Right lobe of liver (tissue), 6 donors: ENCODE measurements around the gene TNK1. TPM values are rescaled to one million over a fixed set of nuclear protein-coding genes. Genes with fewer than 3 reads are reported as not detected.
"Not testable (repeated sequence)": the region's sequence is repeated elsewhere in the genome, so short reads cannot be mapped to it uniquely, and the experiment has no call there.

Experiments
- ATAC-seq, 4 donors: fragments of 200-7000 bp; cut with Tn5 transposase; one replicate each; pipeline ENCODE4 v1.9.1; 2020; ENCODE audit warnings: mild to moderate bottlenecking in 4 of 4, moderate library complexity in 4 of 4
- DNase-seq, 3 donors: peaks; one replicate each; pipeline ENCODE4 v3.0.0-alpha.2; 2020
- H3K27ac ChIP-seq, 3 donors: fragments of 200-600 bp; one replicate each; pipeline ENCODE4 v1.8.0; 2022
- H3K27me3 ChIP-seq, 2 donors: fragments of 200-600 bp; one replicate each; pipeline ENCODE4 v1.8.0; 2022
- H3K36me3 ChIP-seq, 4 donors: fragments of 200-600 bp; sonication (generic) in 1 of 4; one replicate each; pipeline versions ENCODE4 v1.5.1 to v1.8.0; 2017 to 2022; ENCODE audit warnings: control low read depth in 1 of 4
- H3K4me1 ChIP-seq, 4 donors: fragments of 200-600 bp; sonication (generic) in 1 of 4; one replicate each; pipeline versions ENCODE4 v1.5.1 to v1.8.0; 2017 to 2022; ENCODE audit warnings: control low read depth in 1 of 4
- H3K4me3 ChIP-seq, 3 donors: fragments of 200-600 bp; one replicate each; pipeline ENCODE4 v1.8.0; 2022
- H3K9me3 ChIP-seq, 4 donors: fragments of 200-600 bp; sonication (generic) in 1 of 4; one replicate each; pipeline versions ENCODE4 v1.5.1 to v1.8.0; 2017 to 2022; ENCODE audit warnings: control low read depth in 1 of 4
- POLR2A ChIP-seq: fragments of 450-650 bp; IDR thresholded peaks from one replicate; pipeline ENCODE4 v1.6.1; 2017; ENCODE audit warnings: antibody characterized with exemption, mild to moderate bottlenecking
- WGBS: methylation state at CpG from one replicate; pipeline ENCODE4 v1.1.6; 2018; ENCODE audit warnings: low coverage, low lambda C conversion rate; ENCODE audit not compliant: insufficient coverage; ENCODE audit errors: missing lambda C conversion rate; 5-methylcytosine and 5-hydroxymethylcytosine counted together
- intact Hi-C, 2 donors: fragments of 100-400 bp; cut with DNase I; formaldehyde crosslinking; loops; one replicate each; pipeline versions ENCODE4 v1.11.2 to v1.14.1; 2022
- total RNA-seq, 6 experiments: library from RNA; depleted of rRNA in 2 of 6; stranded (reverse); fragments of >200 nt in 2 of 6; fragmentation: NEBNext Ultra II Directional in 3 of 6; extraction: Animal tissue kit (Norgen Biotek cat#: 25700) in 3 of 6; gene quantifications; one replicate each; pipeline versions ENCODE4 v1.1.0 to v1.2.4, GENCODE V29; 2016 to 2023
- TF ChIP-seq, protein P1 (sequence below), 4 donors: fragments of 200-600 bp in 3 of 4; fragments of 450-650 bp in 1 of 4; IDR thresholded peaks; one replicate each; pipeline versions ENCODE4 v1.5.1 to v1.8.0; 2016 to 2022; ENCODE audit warnings: antibody characterized with exemption in 4 of 4, mild to moderate bottlenecking in 2 of 4
- donor health status: DM: no; HTN: yes; CAD: no.
- donor health status: DM: no; HTN: no; CAD: no.
- donor health status: DM: no; HTN: no; CAD: no.
- donor health status: DM: no; HTN: yes; CAD: no.
- donor health status: DM: no; HTN: yes; CAD: no.

The TNK1 gene
- total RNA-seq, 6 experiments from 2014 or later = 2.9 to 5.1 (median 4.0) TPM

DNA sequence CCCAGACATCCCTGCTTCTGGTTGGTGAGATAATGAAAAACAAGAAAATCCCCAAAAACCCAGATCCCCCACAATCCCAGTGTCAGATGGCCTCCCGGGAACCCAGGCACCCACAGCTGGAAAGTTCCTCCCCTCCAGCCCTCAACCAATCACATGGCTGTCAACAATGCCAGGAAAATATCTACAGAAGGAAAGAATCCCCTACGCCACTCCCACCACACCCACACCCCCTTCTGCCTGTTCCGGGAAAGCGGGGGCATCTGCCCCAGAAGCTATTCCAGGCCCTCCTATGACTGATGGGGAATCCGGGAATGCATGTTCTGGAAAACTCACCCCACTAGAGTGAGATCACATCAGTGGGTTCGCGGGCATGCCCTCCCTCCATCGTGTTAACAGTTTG lies 24.1 kb upstream of the TNK1 start:
- H3K27me3 ChIP-seq = no peaks in the 10 kb centered on the region
- H3K27ac ChIP-seq = no peak overlapping the region
- ATAC-seq (no peak), DNase-seq (no peak)
- peaks cover 0 to 12% (median 6%) of the 10 kb centered on the region in 4 donors for H3K4me1 ChIP-seq
- H3K9me3 ChIP-seq = no peaks in the 10 kb centered on the region
- H3K36me3 ChIP-seq = no peaks in the 10 kb centered on the region
- H3K4me3 ChIP-seq = no peak overlapping the region
- intact Hi-C loops = loop anchor here in 1 of 2 donors (5.0 to 10.0 kb wide), 2 partner anchors 81 to 158 kb away; partner anchors contain the start of genes FGF11 and TMEM102
- 57% methylated on average over 4 of the region's 8 CpGs for WGBS
- no peak for TF ChIP-seq POLR2A
- TF ChIP-seq, protein P1, sequence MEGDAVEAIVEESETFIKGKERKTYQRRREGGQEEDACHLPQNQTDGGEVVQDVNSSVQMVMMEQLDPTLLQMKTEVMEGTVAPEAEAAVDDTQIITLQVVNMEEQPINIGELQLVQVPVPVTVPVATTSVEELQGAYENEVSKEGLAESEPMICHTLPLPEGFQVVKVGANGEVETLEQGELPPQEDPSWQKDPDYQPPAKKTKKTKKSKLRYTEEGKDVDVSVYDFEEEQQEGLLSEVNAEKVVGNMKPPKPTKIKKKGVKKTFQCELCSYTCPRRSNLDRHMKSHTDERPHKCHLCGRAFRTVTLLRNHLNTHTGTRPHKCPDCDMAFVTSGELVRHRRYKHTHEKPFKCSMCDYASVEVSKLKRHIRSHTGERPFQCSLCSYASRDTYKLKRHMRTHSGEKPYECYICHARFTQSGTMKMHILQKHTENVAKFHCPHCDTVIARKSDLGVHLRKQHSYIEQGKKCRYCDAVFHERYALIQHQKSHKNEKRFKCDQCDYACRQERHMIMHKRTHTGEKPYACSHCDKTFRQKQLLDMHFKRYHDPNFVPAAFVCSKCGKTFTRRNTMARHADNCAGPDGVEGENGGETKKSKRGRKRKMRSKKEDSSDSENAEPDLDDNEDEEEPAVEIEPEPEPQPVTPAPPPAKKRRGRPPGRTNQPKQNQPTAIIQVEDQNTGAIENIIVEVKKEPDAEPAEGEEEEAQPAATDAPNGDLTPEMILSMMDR (IDR thresholded peaks at IDR 0.05) = no peak

DNA sequence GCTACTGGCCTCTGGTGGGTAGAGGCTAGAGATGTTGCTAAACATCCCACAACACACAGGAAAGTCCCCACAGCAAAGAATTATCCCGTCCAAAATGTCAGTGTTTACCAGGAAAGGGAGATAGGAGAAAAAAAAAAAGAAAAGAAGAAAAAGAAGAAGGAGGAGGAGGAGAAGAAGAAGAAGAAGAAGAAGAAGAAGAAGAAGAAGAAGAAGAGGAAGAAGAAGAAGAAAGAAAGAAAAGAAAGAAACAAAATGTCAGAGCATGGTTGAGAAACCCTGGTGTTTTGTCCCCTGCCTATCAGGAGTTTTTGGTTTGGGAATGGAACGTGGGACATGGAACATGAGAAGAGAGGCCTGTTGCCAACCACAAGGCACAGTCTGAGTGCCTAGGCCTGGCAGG lies 23.5 kb upstream of the TNK1 start:
- Histone ChIP-seq H3K4me3 (no peak overlapping the region), H3K27ac (no peak overlapping the region), H3K4me1 (peaks cover 0 to 10% (median 5%) of the 10 kb centered on the region in 4 donors), H3K36me3 (no peaks in the 10 kb centered on the region), H3K27me3 (no peaks in the 10 kb centered on the region), H3K9me3 (no peaks in the 10 kb centered on the region)
- ATAC-seq = no peak
- no peak for TF ChIP-seq POLR2A
- TF ChIP-seq, protein P1 (IDR thresholded peaks at IDR 0.05) = no peak
- DNase-seq = no peak
- intact Hi-C loops = loop anchor here in 1 of 2 donors (5.0 to 10.0 kb wide), 2 partner anchors 80 to 157 kb away; partner anchors contain the start of genes FGF11 and TMEM102
- WGBS = 55% methylated on average over 2 of the region's 2 CpGs

DNA sequence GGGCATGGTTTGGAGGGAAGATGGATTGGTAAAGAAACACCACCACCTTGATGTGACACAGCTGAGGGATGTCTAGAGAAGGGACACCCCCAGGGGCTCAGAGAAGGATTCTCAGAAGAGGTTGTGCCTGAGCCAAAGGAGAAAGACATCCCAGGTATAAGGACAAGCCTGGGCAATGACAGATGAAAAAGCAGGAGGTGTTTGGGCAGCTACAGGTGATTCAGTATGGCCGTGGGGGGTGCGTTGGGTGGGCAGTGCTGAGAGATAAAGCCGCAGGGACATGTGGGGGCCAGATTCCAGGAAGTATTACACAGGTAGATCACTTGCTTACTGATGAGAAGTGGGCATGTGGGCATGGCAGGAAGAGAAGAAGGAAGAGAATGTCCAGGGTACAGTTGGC lies 19.0 kb upstream of the TNK1 start:
- no CpG with 5 or more reads among the region's 3 CpGs for WGBS
- Histone ChIP-seq H3K9me3 (no peaks in the 10 kb centered on the region), H3K27ac (no peak overlapping the region), H3K4me1 (no peaks in the 10 kb centered on the region), H3K36me3 (no peaks in the 10 kb centered on the region), H3K4me3 (no peak overlapping the region), H3K27me3 (no peaks in the 10 kb centered on the region)
- ATAC-seq = no peak
- intact Hi-C loops = no loop called here
- no peak for DNase-seq
- TF ChIP-seq, protein P1 (IDR thresholded peaks at IDR 0.05) = no peak
- no peak for TF ChIP-seq POLR2A

DNA sequence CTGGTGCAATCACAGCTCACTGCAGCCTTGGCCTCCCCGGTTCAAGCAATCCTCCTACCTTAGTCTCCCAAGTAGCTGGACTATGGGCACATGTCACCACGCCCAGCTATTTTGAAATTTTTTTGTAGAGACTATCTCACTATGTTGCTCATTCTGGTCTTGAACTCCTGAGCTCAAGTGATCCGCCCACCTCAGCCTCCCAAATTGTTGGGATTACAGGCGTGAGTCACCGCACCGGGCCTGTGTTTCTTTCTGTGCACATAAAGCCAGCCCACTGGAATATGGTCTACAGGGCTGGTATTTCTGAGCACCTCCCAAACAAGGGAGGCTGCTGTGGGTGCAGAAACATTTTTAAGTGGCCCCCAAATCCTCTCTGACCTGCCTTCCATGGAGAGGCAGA lies 17.6 kb upstream of the TNK1 start:
- no peak for ATAC-seq

DNA sequence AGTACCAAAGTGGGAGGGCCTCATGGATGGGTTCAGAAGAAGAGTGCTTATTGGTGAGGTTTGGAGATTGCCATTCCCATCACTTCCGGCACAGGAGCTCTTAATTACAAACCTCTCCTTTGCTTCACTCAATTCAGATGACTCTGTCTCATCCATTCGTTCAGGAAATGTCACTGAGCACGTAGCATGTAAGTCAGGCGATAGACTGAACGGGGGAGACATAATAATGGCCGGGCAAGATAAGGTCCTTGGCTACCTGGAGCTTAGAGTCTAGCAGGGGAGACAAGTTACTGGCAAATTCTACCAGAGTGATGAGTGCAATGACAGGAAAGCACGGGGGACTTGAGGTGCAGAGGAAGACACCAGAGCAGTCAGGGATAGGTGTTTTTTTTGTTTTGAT lies 14.9 kb upstream of the TNK1 start:
- intact Hi-C loops, H3K9me3 ChIP-seq, H3K36me3 ChIP-seq, H3K4me3 ChIP-seq, H3K4me1 ChIP-seq, H3K27ac ChIP-seq, ATAC-seq, DNase-seq, H3K27me3 ChIP-seq: not testable (repeated sequence)
- 82% methylated on average over 6 of the region's 7 CpGs for WGBS

More for the DNA sequence above, 17.6 kb upstream of the TNK1 start:
- Histone ChIP-seq H3K27ac (no peak overlapping the region), H3K9me3 (no peaks in the 10 kb centered on the region), H3K36me3 (no peaks in the 10 kb centered on the region), H3K4me3 (no peak overlapping the region), H3K4me1 (no peaks in the 10 kb centered on the region), H3K27me3 (no peaks in the 10 kb centered on the region)
- 93% methylated on average over 3 of the region's 6 CpGs for WGBS
- intact Hi-C loops = no loop called here
- DNase-seq = no peak
- TF ChIP-seq POLR2A = no peak
- TF ChIP-seq, protein P1 (IDR thresholded peaks at IDR 0.05) = no peak
